ENCODE measurements around the gene CCDC167. TPM values are rescaled to one million over a fixed set of nuclear protein-coding genes. Genes with fewer than 3 reads are reported as not detected.

The CCDC167 gene
- total RNA-seq, 1 experiment from 2014 or later, result 31.9 TPM

DNA sequence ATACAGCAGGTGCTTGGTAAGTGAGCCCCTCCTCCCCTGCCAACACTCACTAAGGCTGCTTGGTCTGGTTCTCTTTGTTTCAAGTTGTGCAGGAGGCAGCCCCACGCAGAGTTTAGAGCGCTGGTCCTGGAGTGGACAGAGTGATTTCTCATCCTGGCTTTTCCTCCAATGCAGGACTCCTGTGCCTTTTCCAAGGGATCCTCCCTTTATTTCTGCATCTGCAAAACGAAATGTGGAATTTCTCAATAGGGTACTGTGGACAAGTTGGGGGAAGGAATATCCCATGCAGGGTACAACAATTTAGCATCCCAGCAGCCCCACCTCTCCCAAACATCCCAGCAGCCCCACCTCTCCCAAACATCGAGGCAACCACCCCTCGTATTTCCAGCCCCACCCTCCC is 30.6 kb upstream of the CCDC167 start:
- TF ChIP-seq CTCF (conservative IDR thresholded peaks at IDR 0.05), result no peak
- H2BK12ac ChIP-seq (ENCODE audit: insufficient read length, low read depth, low read length), result no peak overlapping the region
- H4K91ac ChIP-seq (ENCODE audit: insufficient read length, low read depth, low read length), result no peak overlapping the region
- Mint-ChIP-seq H3K36me3 (ENCODE audit: insufficient read depth in 1 of 3, low read depth in 3 of 3) (no peaks in the 10 kb centered on the region), H3K4me1 (peaks cover 10 to 17% of the 10 kb centered on the region in 2 experiments), H3K9me3 (no peaks in the 10 kb centered on the region), H3K27me3 (ENCODE audit: low read depth) (peaks cover 78% of the 10 kb centered on the region), H3K4me3 (no peak overlapping the region), H3K27ac (no peak overlapping the region)
- no peak overlapping the region for H2BK5ac ChIP-seq (ENCODE audit: insufficient read length, low read length)
- H4K5ac ChIP-seq (ENCODE audit: insufficient read length, low read depth, low read length), result no peak overlapping the region
- no peaks in the 10 kb centered on the region for H3K9me3 ChIP-seq (ENCODE audit: control insufficient read depth, low read depth, low read length)
- H3T11ph ChIP-seq (ENCODE audit: low read length), result no peak overlapping the region
- H3K56ac ChIP-seq (ENCODE audit: insufficient read length, low read depth, low read length), result no peak overlapping the region
- no peaks in the 10 kb centered on the region for H3K79me2 ChIP-seq (ENCODE audit: insufficient read depth, low read length)
- H3K23ac ChIP-seq (ENCODE audit: insufficient read length, low read depth, low read length), result no peak overlapping the region
- no peak overlapping the region for H2BK15ac ChIP-seq (ENCODE audit: low read depth, low read length)
- H3K14ac ChIP-seq (ENCODE audit: insufficient read depth, low read length), result no peak overlapping the region
- H3K4me1 ChIP-seq (ENCODE audit: insufficient read depth, low read length), result no peaks in the 10 kb centered on the region
- H3K9ac ChIP-seq (ENCODE audit: extremely low read depth, insufficient read length, low read length), result no peak overlapping the region
- no peak for DNase-seq
- no CpG with 5 or more reads among the region's 5 CpGs for WGBS (ENCODE audit: extremely low coverage, insufficient read length, low lambda C conversion rate)
- no peak overlapping the region for H2AK5ac ChIP-seq (ENCODE audit: insufficient read length, low read length)
- no peak overlapping the region for H2BK20ac ChIP-seq (ENCODE audit: low read depth, low read length, poor library complexity, severe bottlenecking)
- H3K27me3 ChIP-seq (ENCODE audit: insufficient read depth, low read length), result peaks cover 4% of the 10 kb centered on the region; the same call in 1 of the 2 replicates
- H3K79me1 ChIP-seq (ENCODE audit: insufficient read depth, low read depth, low read length, poor library complexity, severe bottlenecking), result no peaks in the 10 kb centered on the region
- H2AFZ ChIP-seq (ENCODE audit: low read length), result no peak overlapping the region
- no peak overlapping the region for H3K18ac ChIP-seq (ENCODE audit: insufficient read length, low read depth, low read length)
- no peaks in the 10 kb centered on the region for H3K23me2 ChIP-seq (ENCODE audit: insufficient read length, low read depth, low read length, poor library complexity, severe bottlenecking)
- H3K4ac ChIP-seq (ENCODE audit: low read depth, low read length), result no peak overlapping the region
- no peak overlapping the region for H2BK120ac ChIP-seq (ENCODE audit: low read depth, low read length, poor library complexity, severe bottlenecking)
- no peak overlapping the region for H3K27ac ChIP-seq (ENCODE audit: insufficient read length, low read depth, low read length)
- no peaks in the 10 kb centered on the region for H4K20me1 ChIP-seq (ENCODE audit: control insufficient read depth, insufficient read depth, insufficient read length)
- no peak overlapping the region for H3K4me2 ChIP-seq (ENCODE audit: insufficient read depth, insufficient read length, low read length)
- H4K8ac ChIP-seq (replicated peaks; ENCODE audit: insufficient read length, low read depth, low read length), result no peak overlapping the region
